GM19043 (cell line): ENCODE measurements around the gene ABCC4.
"Not testable (repeated sequence)": the region's sequence is repeated elsewhere in the genome, so short reads cannot be mapped to it uniquely, and the experiment has no call there.

Source experiments
- ATAC-seq: cut with Tn5 transposase; IDR thresholded peaks from one replicate; pipeline ENCODE4 v1.9.1; 2021; ENCODE audit warnings: low read depth; ENCODE audit not compliant: unreplicated experiment

The ABCC4 gene

DNA sequence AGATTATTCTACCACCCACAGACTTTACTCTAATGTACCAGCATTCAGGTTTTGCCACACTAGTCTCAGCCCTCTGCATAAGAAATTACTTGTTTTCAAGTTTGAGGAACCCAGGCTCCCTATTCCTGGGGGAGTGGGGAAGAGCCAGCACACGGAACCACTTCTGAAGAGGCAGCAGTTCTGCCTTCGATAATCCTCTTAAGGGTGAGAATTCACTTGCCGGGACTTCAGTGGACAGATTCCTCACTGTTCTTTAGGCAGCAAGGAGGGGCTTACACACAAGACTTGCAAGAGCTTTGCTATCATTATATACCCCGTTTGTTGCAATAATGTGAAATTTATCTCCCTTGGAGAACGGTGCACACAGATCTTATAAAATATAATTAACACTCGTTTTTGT lies 133.1 kb downstream of the ABCC4 start:
- ATAC-seq, result no peak

DNA sequence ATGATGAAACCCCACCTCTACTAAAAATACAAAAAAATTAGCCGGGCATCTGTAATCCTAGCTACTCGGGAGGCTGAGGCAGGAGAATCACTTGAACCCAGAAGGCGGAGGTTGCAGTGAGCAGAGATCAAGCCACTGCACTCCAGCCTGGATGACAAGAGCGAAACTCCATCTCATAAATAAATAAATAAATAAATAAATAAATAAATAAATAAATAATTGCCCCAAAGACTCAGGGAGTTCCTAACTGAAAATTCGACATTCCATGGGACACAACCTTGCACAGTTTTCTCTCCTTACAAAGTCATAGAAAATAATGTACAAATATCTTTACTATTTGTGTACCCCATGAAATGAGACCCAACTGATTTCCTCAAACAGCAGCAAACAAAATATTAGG lies 134.2 kb downstream of the ABCC4 start:
- not testable (repeated sequence) for ATAC-seq

DNA sequence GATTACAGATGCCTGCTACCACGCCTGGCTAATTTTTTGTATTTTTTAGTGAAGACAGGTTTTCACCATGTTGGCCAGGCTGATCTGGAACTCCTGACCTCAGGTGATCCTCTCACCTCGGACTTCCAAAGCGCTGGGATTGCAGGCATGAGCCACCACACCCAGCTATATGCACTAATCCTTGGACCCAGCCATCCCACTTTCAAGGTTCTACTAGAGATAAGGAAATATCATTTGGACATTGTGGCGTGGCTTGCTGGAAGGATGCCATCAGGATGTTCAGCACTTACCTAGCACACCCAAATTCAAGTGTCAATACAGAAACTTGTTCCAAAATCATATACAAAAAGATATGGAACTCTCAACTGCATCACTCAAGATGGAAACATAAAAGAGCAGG lies 136.4 kb downstream of the ABCC4 start:
- ATAC-seq, result no peak

DNA sequence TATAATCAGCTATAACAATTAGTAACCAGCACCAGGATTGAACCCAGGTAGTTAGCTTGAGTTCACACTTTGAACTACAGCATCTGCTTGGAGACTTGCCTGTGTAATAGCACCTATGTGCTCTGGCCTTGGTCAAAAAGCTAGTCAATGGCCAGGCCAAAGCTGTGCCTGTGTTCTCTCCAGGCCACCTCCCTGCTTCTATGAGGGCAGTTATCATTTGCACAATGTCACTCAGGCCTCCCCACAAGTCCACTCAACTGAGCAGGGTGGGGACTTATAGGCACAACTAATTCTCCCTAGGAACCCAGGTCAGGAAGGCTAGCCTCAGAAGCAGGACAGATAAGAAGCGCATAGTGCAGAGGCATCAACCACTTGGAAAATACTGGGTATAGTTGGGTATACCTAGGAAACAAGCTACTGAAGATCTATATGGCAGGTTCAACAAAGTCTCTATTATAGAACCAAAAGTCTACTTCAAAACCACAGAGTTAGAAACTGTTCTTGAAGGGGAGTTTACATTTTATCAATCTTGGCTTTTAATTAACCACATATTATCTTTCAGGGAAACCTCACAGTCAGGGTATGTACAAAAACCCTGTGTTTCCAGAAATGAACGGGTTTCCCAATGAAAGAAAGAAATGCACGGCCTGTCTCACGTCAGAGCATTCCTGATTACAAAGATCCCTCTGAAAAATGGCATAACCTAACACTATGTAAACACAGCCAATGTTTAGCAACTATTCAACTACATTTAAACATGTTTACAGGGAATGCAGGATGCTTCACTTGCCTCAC lies 140.9 kb downstream of the ABCC4 start:
- no peak for ATAC-seq

DNA sequence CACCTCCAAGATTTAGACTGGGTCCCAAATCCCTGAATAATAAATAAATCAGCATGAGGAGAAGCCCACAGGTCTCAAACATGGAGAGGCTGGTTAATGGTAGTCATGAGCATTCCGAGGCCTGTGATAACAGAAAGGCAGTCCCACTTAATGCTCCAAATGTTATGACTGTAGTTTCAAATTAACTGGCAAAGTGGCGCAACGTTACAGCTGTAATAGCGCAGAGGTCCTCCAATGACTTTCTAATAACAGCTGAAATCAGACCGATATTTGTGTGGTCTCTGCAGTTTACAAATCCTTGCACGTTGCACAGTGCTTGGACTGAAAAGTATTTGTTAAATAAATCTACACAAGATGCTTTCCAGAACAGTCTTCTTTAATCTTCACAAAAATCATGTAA lies 141.8 kb downstream of the ABCC4 start:
- no peak for ATAC-seq

DNA sequence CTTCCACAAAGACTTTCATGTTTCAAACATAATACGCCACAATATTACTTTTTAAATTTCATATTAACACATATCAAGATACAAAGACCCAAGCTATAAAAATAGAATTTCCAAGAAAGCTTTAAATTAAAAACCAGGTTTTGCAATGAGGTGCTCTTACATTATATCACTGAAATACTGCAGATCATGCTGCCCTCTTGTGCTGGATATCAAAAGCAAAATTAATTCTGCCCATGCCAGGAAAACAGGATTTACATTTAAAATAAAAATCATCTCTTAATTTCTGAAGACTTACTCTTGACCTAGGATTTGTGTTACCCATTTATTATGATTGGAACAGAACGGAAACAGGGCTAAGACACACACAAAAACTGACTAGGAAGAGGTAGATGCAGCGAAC lies 145.0 kb downstream of the ABCC4 start:
- ATAC-seq, result no peak

DNA sequence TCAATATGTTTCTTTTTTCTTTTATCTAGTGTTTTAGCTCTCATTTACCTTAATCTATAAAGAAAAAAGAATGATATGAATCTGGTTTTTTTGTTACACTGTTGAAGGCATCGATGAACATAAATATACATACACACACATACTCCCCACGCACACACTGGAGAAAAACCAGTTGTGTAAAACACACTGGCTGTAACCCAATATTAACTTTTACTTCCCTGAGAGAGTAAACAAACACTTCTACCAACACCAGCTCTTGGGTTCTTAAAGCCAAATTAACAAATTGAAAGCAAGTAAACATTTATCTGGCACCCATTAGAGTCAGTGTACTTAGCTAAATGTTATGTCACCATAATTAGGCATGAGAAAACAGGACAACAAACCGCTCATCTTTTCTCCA lies 145.7 kb downstream of the ABCC4 start:
- no peak for ATAC-seq

DNA sequence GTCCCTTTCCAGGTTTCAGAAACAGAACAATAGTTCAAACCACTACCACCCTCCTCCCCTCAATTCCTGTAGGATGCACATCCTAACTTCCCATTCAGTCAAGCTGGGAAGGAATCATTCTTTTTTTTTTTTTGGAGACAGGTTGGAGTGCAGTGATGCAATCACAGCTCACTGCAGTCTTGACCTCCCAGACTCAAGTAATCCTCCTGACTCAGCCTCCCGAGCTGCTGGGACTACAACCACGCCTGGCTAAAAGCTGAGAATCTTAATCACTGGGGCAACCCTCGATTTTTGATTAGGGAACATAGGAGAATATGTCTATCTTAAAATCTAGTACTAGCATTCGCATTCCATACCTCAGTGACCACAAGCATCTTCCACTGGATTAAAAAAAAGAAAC lies 146.2 kb downstream of the ABCC4 start:
- no peak for ATAC-seq

DNA sequence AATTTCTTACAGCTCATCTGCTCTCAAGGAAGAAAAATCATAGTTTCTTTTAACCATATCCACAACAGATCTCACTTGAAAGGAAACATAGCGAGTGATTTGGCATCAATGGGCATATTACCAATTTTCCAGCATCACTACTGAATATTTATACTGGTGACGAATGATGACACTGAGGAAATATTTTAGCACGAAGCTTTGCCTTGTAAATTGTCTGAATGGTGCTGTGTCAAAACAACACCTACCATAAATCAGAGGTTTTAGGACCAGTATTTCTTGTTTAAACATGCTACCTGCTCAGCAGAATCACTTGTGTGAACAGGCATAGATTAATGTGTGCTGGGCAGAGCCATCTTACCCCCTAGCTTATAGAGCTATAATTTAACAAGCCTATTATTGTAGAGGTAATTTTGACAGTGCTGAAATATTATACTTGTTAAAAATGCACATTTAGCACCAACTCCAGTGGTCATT lies 146.8 kb downstream of the ABCC4 start:
- ATAC-seq, result no peak

DNA sequence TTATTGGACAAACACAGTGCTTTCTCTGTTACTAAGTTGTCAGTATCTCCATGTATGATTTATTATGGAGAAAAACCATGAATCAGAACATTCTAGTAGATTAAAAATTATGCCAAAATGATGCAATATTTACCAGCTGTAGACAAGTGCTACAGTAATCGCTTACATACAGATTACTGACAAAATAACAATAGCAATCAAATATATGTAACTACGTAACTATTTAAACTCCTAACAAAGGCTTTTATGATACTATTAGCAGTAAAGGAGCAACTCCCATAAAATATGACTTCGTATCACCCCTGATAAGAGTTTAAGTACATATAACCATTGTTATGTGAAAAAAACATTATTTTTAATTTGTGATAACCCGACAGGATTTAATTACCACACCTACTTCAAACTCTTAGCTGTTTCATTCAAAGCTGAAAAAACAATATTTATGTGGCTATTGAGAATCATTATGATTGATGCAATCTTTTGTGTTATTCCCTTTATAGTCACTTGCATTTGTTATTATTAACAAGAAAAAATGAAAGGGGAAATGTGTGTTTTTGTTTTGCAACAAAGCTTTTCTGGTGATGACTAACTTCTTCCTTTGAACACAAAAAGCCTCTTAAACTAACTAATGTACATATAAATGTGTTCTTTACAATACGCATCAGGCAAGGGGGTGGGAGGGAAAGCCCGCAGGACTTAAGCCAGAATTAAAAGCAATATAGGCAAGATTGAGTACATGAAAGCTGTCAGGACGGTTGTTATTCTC lies 147.4 kb downstream of the ABCC4 start:
- no peak for ATAC-seq

DNA sequence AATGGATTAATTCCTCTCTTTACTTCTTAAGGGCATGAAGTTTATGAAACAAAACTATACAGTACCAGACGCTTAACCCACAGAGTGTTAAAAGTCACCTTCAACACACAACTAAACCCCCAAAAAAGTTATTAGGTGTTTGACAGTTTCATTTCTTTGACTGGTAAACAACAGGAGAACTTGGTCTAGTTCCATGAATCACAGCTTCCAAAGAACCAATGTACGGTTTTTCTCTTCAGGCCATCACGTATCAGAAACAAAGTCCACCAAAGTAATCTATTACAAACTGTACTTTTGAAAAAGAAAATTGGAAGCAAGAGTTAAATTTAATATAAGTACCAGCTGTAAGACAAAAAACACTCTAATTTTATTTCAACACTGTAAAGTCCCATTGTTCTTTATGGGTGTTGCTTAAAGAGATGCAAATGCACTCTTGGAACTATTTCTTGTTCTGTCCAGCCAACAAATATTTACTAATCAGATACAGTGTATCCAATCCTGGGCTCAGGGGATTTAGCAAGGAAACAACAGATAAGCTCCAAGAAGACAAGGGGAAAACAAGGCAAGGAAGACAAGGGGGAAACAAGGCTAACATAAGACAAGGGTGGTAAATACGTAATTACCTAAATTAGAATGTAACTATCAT lies 149.2 kb downstream of the ABCC4 start:
- ATAC-seq, result no peak

DNA sequence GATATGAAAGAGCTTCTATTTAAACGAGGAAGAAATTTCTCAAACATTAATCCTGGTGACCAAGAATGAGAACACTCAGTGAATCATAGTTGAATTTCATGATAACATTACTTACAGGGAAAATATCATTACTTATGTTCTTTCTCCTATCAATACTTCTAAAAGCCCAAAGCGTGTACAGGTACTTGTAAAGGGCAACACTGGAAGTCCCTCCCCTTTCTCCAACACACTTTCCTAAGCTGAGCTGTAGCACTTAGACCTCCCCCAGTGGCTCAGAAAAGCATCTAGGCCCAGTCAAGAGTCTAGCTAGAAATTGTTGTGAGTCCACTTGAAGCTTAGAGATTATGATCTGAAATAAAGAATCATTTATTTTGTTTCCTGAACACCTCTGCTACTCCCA lies 150.7 kb downstream of the ABCC4 start:
- ATAC-seq, result no peak

DNA sequence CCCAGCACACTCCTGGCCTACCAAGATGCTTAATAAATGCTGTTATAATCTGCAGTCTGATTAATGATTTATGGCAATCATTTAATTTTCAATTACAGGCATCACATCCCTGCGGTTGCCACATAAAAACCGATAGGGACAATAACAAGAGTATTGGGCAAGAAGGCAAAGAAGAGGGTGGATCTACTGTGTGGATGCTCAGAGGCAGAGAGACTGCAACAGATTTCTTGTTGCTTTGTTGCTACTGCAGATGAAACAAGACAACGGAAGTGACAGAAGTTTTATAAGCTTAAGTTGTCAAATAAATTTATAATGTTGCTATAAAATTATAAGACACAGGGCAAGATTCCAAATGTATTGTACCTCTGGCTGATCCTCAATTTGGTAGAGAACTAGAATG lies 154.8 kb downstream of the ABCC4 start:
- no peak for ATAC-seq

DNA sequence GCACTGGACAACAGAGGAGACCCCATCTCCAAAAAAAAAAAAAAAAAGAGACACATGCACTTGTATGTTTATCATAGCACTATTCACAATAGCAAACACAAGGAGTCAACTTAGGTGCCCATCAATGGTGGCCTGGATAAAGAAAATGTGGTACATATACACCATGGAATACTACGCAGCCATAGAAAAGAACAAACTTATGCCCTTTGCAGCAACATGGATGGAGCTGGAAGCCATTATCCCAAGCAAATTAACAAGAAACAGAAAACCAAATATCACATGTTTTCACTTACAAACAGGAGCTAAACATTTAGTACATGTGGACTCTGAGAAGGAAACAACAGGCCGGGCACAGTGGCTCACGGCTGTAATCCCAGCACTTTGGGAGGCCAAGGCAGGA lies 155.7 kb downstream of the ABCC4 start:
- no peak for ATAC-seq

DNA sequence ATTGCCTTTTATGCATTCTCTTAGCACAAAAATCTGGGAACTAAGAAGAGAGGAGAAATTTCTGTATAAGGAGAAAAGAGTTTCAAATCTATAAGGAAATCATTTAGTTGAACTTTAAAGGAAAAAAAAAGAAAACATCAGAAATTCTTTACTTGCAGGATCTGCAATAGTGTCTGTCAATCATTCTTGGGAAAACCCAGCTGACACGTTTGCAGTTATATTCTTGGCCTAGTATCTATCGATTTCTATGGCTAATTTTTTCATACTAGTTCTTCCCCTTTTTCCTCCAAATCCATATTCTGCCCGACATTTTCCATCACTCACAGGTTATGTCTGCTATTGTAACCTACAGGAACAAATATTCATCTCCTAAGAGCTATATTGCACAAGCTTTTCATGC lies 160.7 kb downstream of the ABCC4 start:
- ATAC-seq, result no peak

DNA sequence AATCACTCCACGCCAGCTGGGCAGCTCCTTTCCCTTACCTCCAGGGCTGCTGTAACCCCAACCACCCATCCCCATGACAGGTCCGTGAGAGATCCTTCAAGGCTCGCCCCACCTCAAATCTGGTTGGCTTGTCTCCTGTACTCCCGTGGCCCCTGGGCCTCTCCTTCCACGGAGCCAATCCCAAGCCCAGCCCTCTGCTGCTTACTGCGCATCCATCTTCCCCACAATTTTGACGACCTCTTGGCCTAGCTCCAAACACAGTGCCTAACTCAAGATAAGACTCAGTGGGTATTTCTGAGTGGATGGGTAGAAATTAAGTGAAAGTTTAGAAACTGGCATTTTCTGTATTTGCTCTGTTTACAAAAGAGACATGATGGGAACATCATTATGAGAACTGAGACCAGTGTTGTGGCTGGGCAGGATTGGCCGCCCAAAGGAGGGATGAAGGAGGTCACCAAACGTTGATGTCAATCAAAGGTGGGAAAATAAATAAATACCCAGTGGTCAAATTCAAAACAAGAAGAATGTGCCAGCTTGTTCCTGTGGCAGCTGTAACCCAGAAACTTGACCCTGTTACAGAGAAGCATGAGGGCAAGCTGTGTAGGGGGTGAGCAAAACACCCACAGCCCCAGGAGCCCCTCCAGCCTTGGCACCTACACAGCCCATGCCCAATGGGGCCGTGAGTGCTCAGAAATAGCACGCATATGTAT lies 162.2 kb downstream of the ABCC4 start:
- ATAC-seq, result no peak

DNA sequence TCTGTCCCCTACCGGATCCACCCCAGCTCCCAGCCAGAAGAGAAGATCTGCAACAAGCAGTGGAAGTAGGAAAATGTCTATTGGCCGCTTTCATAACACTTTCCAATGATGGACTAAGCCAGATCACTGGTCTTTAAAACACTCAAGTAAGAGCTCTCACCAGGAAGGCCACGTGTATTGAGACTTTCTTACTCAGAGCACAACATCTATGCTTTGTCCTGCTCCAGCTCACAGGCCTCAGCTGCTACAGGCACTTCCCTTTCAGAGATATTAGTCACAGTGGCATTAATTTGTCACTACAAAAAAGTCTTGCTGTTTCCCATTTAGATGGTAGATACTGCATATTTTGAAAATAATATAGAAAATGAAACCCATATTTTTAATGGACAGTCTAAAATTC lies 164.2 kb downstream of the ABCC4 start:
- peak; percentile 92 for ATAC-seq

DNA sequence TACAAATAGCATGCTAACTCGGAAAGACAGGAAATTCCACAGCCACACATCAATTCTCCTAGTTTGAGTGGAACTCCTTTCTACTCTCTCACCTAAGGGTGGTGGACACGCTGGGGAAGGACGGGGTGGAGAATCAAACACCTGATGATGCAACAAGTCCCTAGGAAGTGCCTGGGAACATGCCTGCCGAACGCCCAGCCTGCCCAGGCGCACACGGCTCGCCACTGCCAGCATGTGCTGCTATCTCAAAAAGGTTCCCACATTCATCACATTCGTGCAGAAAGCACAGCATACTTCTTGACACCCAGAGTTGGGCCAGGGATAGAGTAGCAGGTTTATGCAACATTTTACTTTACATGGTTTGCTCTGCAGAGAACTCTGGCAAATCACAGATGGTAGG lies 164.6 kb downstream of the ABCC4 start:
- no peak for ATAC-seq

DNA sequence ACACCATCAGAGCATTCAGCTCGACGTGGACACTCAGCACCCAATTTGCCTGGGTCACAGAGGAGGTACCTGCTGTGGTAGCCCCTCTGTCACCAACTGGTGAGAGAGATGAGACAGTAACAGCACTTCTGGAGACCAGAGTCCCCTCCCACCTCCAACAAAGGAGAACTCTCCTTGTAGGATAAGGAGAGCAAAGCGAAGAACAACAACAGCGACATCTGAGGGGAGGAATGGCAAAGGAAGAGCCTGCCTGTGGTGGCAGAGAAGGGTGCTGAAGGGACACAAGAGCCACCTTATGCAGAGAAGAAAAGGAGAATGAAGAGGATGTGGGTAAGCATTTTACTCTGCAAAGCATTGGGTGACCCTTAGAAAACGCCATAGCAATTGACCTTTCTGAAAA lies 167.8 kb downstream of the ABCC4 start:
- ATAC-seq, result no peak

DNA sequence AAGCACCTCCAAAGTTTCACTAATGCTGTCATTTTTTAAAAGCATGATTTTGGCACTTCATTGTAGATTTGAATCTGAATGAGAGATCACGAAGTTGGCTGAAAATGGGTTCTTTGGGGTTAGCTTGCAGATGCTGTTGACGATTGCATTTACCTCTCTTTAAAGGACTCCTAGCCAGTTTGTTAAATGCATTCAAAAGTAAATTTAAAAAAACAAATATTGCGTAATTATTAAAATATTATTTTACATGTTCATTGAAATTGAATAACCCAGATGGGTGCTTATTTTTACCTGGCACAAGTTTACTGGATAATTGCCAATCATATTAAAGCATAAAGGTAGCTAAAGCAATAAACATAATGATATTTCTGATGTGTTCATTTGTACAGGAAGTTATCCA lies 172.2 kb downstream of the ABCC4 start:
- ATAC-seq, result no peak

DNA sequence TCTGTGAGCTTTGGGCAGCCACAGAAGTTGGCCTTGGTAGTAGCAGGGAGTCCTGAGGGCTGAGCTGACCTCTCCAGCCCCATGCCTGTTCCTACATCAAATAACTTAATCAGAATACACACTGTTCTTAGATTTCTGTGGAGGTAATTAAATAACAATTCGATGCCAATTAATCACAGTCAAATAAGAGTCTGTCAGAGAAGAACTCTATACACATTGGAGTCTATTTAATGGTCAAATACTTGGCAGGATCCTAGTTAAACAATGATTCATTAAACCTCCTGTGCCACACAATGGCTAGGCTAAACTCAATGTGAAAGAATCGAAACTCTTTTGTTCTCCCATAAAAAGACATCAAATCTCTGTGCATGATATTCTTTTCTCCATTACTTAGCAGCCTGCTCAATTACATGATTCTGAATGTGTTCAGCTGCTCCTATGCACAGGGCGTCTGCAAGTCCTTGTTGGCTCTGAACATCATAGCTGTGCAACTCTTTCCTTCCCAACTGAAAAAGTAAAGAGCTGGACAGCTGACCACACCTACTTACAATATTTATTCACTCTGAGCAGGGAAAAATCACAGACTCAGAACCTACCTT lies 173.1 kb downstream of the ABCC4 start:
- no peak for ATAC-seq
